SU-DHL-6 (cell line): Measurements from ENCODE around the gene MPZL1.
"Not testable (repeated sequence)": the region's sequence is repeated elsewhere in the genome, so short reads cannot be mapped to it uniquely, and the experiment has no call there.

Source experiments
- H2AFZ ChIP-seq: fragments of 200-600 bp; sonication (generic); 2 replicates; pipeline ENCODE4 v1.6.1; 2014; ENCODE audit warnings: low read depth, mild to moderate bottlenecking, moderate library complexity, mixed read lengths, antibody characterized with exemption, low read length; ENCODE audit not compliant: severe bottlenecking
- H3F3A ChIP-seq: fragments of 200-600 bp; shearing (Covaris generic); 2 replicates; pipeline ENCODE4 v1.6.0; 2016; ENCODE audit warnings: antibody characterized with exemption, mild to moderate bottlenecking; ENCODE audit not compliant: insufficient read depth
- H3K27ac ChIP-seq: fragments of 200-600 bp; sonication (generic); 2 replicates; pipeline ENCODE4 v1.5.1; 2016; ENCODE audit warnings: low read depth, mild to moderate bottlenecking, low read length, moderate library complexity, mixed read lengths
- H3K27me3 ChIP-seq: fragments of 200-600 bp; sonication (generic), shearing (Covaris generic); 2 replicates; pipeline ENCODE4 v1.6.0; 2014; ENCODE audit warnings: mild to moderate bottlenecking, low read length
- H3K36me3 ChIP-seq: fragments of 200-600 bp; sonication (generic); 2 replicates; pipeline ENCODE4 v1.6.1; 2014; ENCODE audit warnings: mild to moderate bottlenecking, low read length, mixed read lengths
- H3K4me2 ChIP-seq: fragments of 300-600, 200-600 bp; shearing (Covaris generic), sonication (generic); 2 replicates; pipeline ENCODE4 v1.6.0; 2014; ENCODE audit warnings: low read length, low read depth, mild to moderate bottlenecking; ENCODE audit not compliant: poor library complexity, severe bottlenecking
- H3K4me3 ChIP-seq: fragments of 200-600 bp; sonication (generic); 2 replicates; pipeline ENCODE4 v1.5.1; 2014; ENCODE audit warnings: antibody characterized with exemption, low read length, mild to moderate bottlenecking, mixed read lengths; ENCODE audit not compliant: insufficient read depth, poor library complexity, severe bottlenecking
- H3K79me2 ChIP-seq: fragments of 200-600 bp; sonication (generic); 2 replicates; pipeline ENCODE4 v1.6.1; 2014; ENCODE audit warnings: mild to moderate bottlenecking, low read length, moderate library complexity; ENCODE audit not compliant: insufficient read depth
- H3K9ac ChIP-seq: fragments of 200-600 bp; sonication (generic); 2 replicates; pipeline ENCODE4 v1.7.0; 2014; ENCODE audit warnings: mild to moderate bottlenecking, low read length
- H3K9me2 ChIP-seq: fragments of 200-600 bp; sonication (generic); replicated peaks from 2 replicates; pipeline ENCODE4 v1.6.1; 2014; ENCODE audit warnings: low read length; ENCODE audit not compliant: insufficient read depth
- H3K9me3 ChIP-seq: fragments of 200-600 bp; sonication (generic); 2 replicates; pipeline ENCODE4 v1.6.1; 2014; ENCODE audit warnings: low read length, mixed read lengths; ENCODE audit not compliant: insufficient read depth
- H4K20me1 ChIP-seq: fragments of 200-600 bp; sonication (generic); 2 replicates; pipeline ENCODE4 v1.6.1; 2014; ENCODE audit warnings: low read depth, mild to moderate bottlenecking, antibody characterized with exemption, low read length, moderate library complexity, mixed read lengths
- CTCF ChIP-seq: fragments of 200-600 bp; sonication (generic); IDR thresholded peaks from one replicate; pipeline ENCODE4 v1.5.1; 2017; ENCODE audit warnings: antibody characterized with exemption, mild to moderate bottlenecking, low read length, moderate library complexity; ENCODE audit not compliant: insufficient read depth, poor library complexity, severe bottlenecking
- EZH2phosphoT487 ChIP-seq: fragments of 200-600 bp; sonication (generic), shearing (Covaris generic); conservative IDR thresholded peaks from 2 replicates; pipeline ENCODE4 v1.6.1; 2018; ENCODE audit warnings: mild to moderate bottlenecking, antibody characterized with exemption, low read length, moderate library complexity, mixed read lengths

MPZL1 gene

DNA sequence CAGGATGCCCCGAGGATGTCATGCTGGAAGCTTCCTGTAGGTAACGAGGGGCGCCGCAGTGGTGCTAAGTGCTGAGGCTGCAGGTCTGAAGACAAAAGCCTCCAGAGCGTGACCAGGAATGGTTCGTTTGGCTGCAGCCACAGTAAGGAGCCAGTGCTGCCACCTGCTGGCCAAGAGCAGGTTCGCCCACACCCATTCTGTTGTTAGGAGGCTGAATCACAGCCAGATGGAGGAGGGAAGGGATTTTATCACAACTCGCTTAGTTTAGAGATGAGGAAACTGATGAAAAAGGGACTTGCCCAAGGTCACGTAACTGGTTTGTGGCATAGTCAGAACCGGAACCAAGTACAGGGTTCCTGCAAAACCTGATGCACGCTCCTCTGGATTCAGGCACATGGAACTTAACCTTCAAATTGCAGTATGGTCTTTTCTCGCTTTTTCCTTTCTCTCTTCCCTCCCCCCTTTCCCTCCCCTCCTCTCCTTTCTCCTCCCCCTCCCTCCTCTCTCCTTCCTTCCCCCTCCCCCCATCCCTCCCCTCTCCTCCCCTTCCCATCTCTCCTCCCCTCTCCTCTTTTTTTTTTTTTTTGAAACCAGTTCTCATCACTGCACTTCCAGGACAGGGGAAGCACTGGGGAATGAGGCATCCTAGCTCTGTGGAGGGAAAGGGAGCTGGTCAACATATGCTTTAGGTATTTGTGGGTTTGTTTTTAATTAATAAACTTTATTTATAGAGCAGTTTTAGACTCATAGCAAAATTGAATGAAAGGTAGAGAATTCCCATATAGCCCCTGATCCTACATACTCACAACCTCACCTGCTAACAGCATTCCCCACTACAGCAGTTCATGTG lies 81.8 kb downstream of the MPZL1 start:
- Histone ChIP-seq H3K4me3 (no peak overlapping the region), H3K36me3 (no peaks in the 10 kb centered on the region), H3K79me2 (no peaks in the 10 kb centered on the region), H3K27me3 (no peaks in the 10 kb centered on the region), H2AFZ (no peak overlapping the region), H3K9ac (no peak overlapping the region), H3F3A (no peaks in the 10 kb centered on the region), H3K9me3 (no peaks in the 10 kb centered on the region), H3K9me2 (no peaks in the 10 kb centered on the region), H3K27ac (no peak overlapping the region), H3K4me2 (no peak overlapping the region), H4K20me1 (no peaks in the 10 kb centered on the region)
- no peak for TF ChIP-seq EZH2phosphoT487
- peak; percentile 87 for TF ChIP-seq CTCF

- Histone ChIP-seq H3K27ac (no peak overlapping the region), H3K4me3 (no peak overlapping the region), H3K4me2 (peak overlapping the region; percentile 4), H3K9me2 (no peaks in the 10 kb centered on the region), H3K9ac (no peak overlapping the region), H3K79me2 (no peaks in the 10 kb centered on the region), H2AFZ (no peak overlapping the region), H3K27me3 (no peaks in the 10 kb centered on the region), H3K36me3 (no peaks in the 10 kb centered on the region), H3F3A (no peaks in the 10 kb centered on the region), H3K9me3 (no peaks in the 10 kb centered on the region), H4K20me1 (no peaks in the 10 kb centered on the region)
- TF ChIP-seq EZH2phosphoT487 (no peak), CTCF (no peak)
Measured at GRCh38 chr1:167805041-167805556, 83.3 kb downstream of the MPZL1 start.

DNA sequence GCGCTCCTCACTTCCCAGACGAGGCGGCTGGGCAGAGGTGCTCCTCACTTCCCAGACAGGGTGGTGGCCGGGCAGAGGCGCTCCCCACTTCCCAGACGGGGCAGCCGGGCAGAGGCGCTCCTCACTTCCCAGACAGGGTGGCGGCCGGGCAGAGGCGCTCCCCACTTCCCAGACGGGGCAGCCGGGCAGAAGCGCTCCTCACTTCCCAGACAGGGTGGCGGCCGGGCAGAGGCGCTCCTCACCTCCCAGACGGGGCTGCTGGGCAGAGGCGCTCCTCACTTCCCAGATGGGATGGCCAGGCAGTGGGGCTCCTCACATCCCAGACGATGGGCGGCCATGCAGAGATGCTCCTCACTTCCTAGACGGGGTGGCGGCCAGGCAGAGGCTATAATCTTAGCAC lies 84.5 kb downstream of the MPZL1 start:
- H2AFZ ChIP-seq, H3K9me3 ChIP-seq, H3K4me3 ChIP-seq, H3K4me2 ChIP-seq, H3K79me2 ChIP-seq, H4K20me1 ChIP-seq, H3F3A ChIP-seq, H3K27me3 ChIP-seq, H3K27ac ChIP-seq, H3K9ac ChIP-seq, H3K9me2 ChIP-seq, H3K36me3 ChIP-seq: not testable (repeated sequence)

DNA sequence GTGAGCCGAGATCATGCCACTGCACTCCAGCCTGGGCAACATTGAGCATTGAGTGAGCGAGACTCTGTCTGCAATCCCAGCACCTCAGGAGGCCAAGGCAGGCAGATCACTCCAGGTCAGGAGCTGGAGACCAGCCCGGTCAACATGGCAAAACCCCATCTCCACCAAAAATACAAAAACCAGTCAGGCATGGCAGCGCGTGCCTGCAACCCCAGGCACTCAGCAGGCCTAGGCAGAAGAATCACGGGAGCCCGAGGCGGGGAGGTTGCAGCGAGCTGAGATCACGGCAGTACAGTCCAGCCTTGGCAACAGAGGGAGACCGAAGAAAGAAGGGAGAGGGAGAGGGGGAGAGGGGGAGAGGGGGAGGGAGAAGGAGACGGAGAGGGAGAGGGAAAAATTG lies 84.9 kb downstream of the MPZL1 start:
- not testable (repeated sequence) for H3K27me3 ChIP-seq, H3K36me3 ChIP-seq, H3K27ac ChIP-seq, H3K9me3 ChIP-seq, H3K9me2 ChIP-seq, H3K79me2 ChIP-seq, H2AFZ ChIP-seq, H4K20me1 ChIP-seq, H3K4me2 ChIP-seq, H3K9ac ChIP-seq, H3K4me3 ChIP-seq, H3F3A ChIP-seq
